HEK293 (cell line): ENCODE measurements around the gene HMCN2.

ENCODE experiments used
- CTCF ChIA-PET: fragments of 350-600 bp; formaldehyde crosslinking; extraction: SDS; loops from one replicate; lab custom pipeline; 2021; ENCODE audit warnings: antibody characterized with exemption; lab: Yijun Ruan, JAX
- POLR2A ChIA-PET: fragments of 300-600 bp; formaldehyde crosslinking; extraction: SDS; loops from one replicate; lab custom pipeline; 2020; ENCODE audit warnings: antibody characterized with exemption, inconsistent platforms; lab: Yijun Ruan, JAX
- H3K27ac ChIP-seq: fragments of 200-500 bp; sonication (Bioruptor generic); 2 replicates; pipeline ENCODE4 v1.5.1; 2014; ENCODE audit warnings: low read depth, low read length, control low read depth, inconsistent platforms; ENCODE audit errors: extremely low read depth
- H3K36me3 ChIP-seq, 2 experiments: fragments of 200-500 bp in 1 of 2; sonication (Bioruptor generic) in 1 of 2; 1 replicate in 1 of 2; 2 replicates in 1 of 2; pipeline ENCODE4 v1.5.1; 2014 to 2017; ENCODE audit warnings: inconsistent platforms in 2 of 2, low read length in 2 of 2; ENCODE audit not compliant: control insufficient read depth in 2 of 2, insufficient read depth in 1 of 2
- H3K4me1 ChIP-seq: fragments of 200-500 bp; sonication (Bioruptor generic); 2 replicates; pipeline ENCODE4 v1.5.1; 2014; ENCODE audit warnings: mild to moderate bottlenecking, low read length, inconsistent platforms; ENCODE audit not compliant: control insufficient read depth, insufficient read depth
- H3K4me3 ChIP-seq: 2 replicates; pipeline ENCODE4 v1.5.1; 2011; ENCODE audit warnings: low read depth, mild to moderate bottlenecking, control low read depth, low read length, moderate library complexity
- H3K9me3 ChIP-seq: fragments of 200-500 bp; sonication (Bioruptor generic); 2 replicates; pipeline ENCODE4 v1.5.1; 2014; ENCODE audit warnings: low read depth, low read length, inconsistent platforms; ENCODE audit not compliant: control insufficient read depth, insufficient read depth
- BCL6B ChIP-seq: fragments of 450-650 bp; formaldehyde crosslinking; IDR thresholded peaks from 2 replicates; pipeline ENCODE4 v1.5.1; 2017; ENCODE audit warnings: missing biosample characterization, missing genetic modification characterization
- GLIS1 ChIP-seq: fragments of 450-650 bp; formaldehyde crosslinking; IDR thresholded peaks from 2 replicates; pipeline ENCODE4 v1.5.1; 2016; ENCODE audit warnings: missing biosample characterization, missing genetic modification characterization
- IKZF3 ChIP-seq: fragments of 450-650 bp; IDR thresholded peaks from 2 replicates; pipeline ENCODE4 v1.5.0; 2018; ENCODE audit warnings: missing biosample characterization, mild to moderate bottlenecking, missing genetic modification characterization, moderate library complexity
- INSM2 ChIP-seq: fragments of 450-650 bp; formaldehyde crosslinking; IDR thresholded peaks from 2 replicates; pipeline ENCODE4 v1.5.1; 2016; ENCODE audit warnings: missing biosample characterization, missing genetic modification characterization
- WT1 ChIP-seq: fragments of 450-650 bp; formaldehyde crosslinking; IDR thresholded peaks from 2 replicates; pipeline ENCODE4 v1.5.1; 2016; ENCODE audit warnings: missing biosample characterization, missing genetic modification characterization
- ZBTB10 ChIP-seq: fragments of 450-650 bp; formaldehyde crosslinking; IDR thresholded peaks from 2 replicates; pipeline ENCODE4 v1.5.1; 2016; ENCODE audit warnings: missing biosample characterization, missing genetic modification characterization
- ZBTB48 ChIP-seq: fragments of 450-650 bp; formaldehyde crosslinking; IDR thresholded peaks from 2 replicates; pipeline ENCODE4 v1.5.1; 2016; ENCODE audit warnings: missing biosample characterization, missing genetic modification characterization
- ZBTB7A ChIP-seq: fragments of 450-650 bp; formaldehyde crosslinking; IDR thresholded peaks from 2 replicates; pipeline ENCODE4 v1.5.1; 2016; ENCODE audit warnings: low read depth, missing biosample characterization, missing genetic modification characterization
- ZFP41 ChIP-seq: fragments of 450-650 bp; formaldehyde crosslinking; IDR thresholded peaks from 2 replicates; pipeline ENCODE4 v1.5.1; 2016; ENCODE audit warnings: missing biosample characterization, missing genetic modification characterization, borderline replicate concordance
- ZNF133 ChIP-seq: fragments of 450-650 bp; formaldehyde crosslinking; IDR thresholded peaks from 2 replicates; pipeline ENCODE4 v1.5.1; 2016; ENCODE audit warnings: missing biosample characterization, missing genetic modification characterization
- ZNF202 ChIP-seq: fragments of 450-650 bp; formaldehyde crosslinking; IDR thresholded peaks from 2 replicates; pipeline ENCODE4 v1.5.1; 2016; ENCODE audit warnings: missing biosample characterization, missing genetic modification characterization, borderline replicate concordance
- ZNF214 ChIP-seq: fragments of 450-650 bp; formaldehyde crosslinking; IDR thresholded peaks from 2 replicates; pipeline ENCODE4 v1.5.1; 2017; ENCODE audit warnings: missing biosample characterization, mild to moderate bottlenecking, missing genetic modification characterization, borderline replicate concordance
- ZNF292 ChIP-seq: fragments of 450-650 bp; formaldehyde crosslinking; IDR thresholded peaks from 2 replicates; pipeline ENCODE4 v1.5.1; 2016; ENCODE audit warnings: low read depth, missing biosample characterization, missing genetic modification characterization, borderline replicate concordance
- ZNF426 ChIP-seq: fragments of 450-650 bp; formaldehyde crosslinking; IDR thresholded peaks from 2 replicates; pipeline ENCODE4 v1.5.1; 2017; ENCODE audit warnings: missing biosample characterization, missing genetic modification characterization, mild to moderate bottlenecking, inconsistent platforms, moderate library complexity
- ZNF473 ChIP-seq: fragments of 450-650 bp; formaldehyde crosslinking; IDR thresholded peaks from 2 replicates; pipeline ENCODE4 v1.5.1; 2017; ENCODE audit warnings: missing biosample characterization, missing genetic modification characterization
- ZNF514 ChIP-seq: fragments of 450-650 bp; formaldehyde crosslinking; IDR thresholded peaks from 2 replicates; pipeline ENCODE4 v1.5.1; 2016; ENCODE audit warnings: missing biosample characterization, missing genetic modification characterization
- ZNF521 ChIP-seq: fragments of 450-650 bp; formaldehyde crosslinking; IDR thresholded peaks from 2 replicates; pipeline ENCODE4 v1.5.1; 2017; ENCODE audit warnings: missing biosample characterization, mild to moderate bottlenecking, missing genetic modification characterization
- ZNF600 ChIP-seq: fragments of 450-650 bp; formaldehyde crosslinking; IDR thresholded peaks from 2 replicates; pipeline ENCODE4 v1.5.1; 2016; ENCODE audit warnings: missing biosample characterization, missing genetic modification characterization
- ZNF660 ChIP-seq: fragments of 450-650 bp; IDR thresholded peaks from 2 replicates; pipeline ENCODE4 v1.5.1; 2018; ENCODE audit warnings: missing biosample characterization, mild to moderate bottlenecking, missing genetic modification characterization
- ZNF747 ChIP-seq: fragments of 450-650 bp; formaldehyde crosslinking; IDR thresholded peaks from 2 replicates; pipeline ENCODE4 v1.5.1; 2016; ENCODE audit warnings: missing biosample characterization, missing genetic modification characterization
- ZSCAN5A ChIP-seq: fragments of 450-650 bp; formaldehyde crosslinking; IDR thresholded peaks from 2 replicates; pipeline ENCODE4 v1.5.1; 2016; ENCODE audit warnings: missing biosample characterization, missing genetic modification characterization
- TF ChIP-seq, protein P1 (sequence below): fragments of 450-650 bp; formaldehyde crosslinking; IDR thresholded peaks from 2 replicates; pipeline ENCODE4 v1.5.1; 2016; ENCODE audit warnings: missing biosample characterization, missing genetic modification characterization
- TF ChIP-seq, protein P2 (sequence below): fragments of 450-650 bp; formaldehyde crosslinking; IDR thresholded peaks from 2 replicates; pipeline ENCODE4 v1.5.1; 2016; ENCODE audit warnings: missing biosample characterization, missing genetic modification characterization
- TF ChIP-seq, protein P3 (sequence below): fragments of 450-650 bp; formaldehyde crosslinking; IDR thresholded peaks from 2 replicates; pipeline ENCODE4 v1.5.1; 2016; ENCODE audit warnings: missing biosample characterization, missing genetic modification characterization

The HMCN2 gene

DNA sequence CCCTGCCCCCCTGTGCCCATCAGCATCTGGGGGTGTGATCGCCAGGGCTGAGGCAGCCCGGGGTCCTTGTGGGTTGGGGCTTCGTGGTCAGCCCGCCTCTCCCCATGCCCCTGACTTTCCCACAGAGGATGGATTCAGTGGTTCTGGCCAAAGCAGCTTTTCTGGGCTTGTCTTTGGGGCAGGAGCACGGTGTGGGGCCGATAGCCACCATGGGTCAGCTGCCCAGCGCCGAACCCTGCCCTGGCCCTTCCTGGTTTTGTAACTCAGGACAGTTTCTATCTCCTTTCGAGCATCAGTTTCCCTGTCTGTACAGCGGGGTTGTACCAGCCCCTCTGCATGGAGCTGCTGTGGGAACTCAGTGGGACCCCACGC lies 77.1 kb downstream of the HMCN2 start:
- Histone ChIP-seq H3K4me1 (no peaks in the 10 kb centered on the region), H3K36me3 (no peaks in the 10 kb centered on the region), H3K9me3 (no peaks in the 10 kb centered on the region), H3K4me3 (no peak overlapping the region), H3K27ac (no peak overlapping the region)
- POLR2A ChIA-PET: no interaction called here
- CTCF ChIA-PET: interaction anchor here (0.6 to 4.3 kb wide), 17 partner anchors 9 to 458 kb away, joined by 3 to 80 read pairs (median 4); no protein-coding TSS in a partner anchor
- TF ChIP-seq ZNF600 (tag by site-specific recombination): no peak
- TF ChIP-seq ZBTB48 (tag by site-specific recombination): no peak
- TF ChIP-seq WT1 (tag by site-specific recombination): no peak
- no peak for TF ChIP-seq ZNF202 (tag by site-specific recombination)
- no peak for TF ChIP-seq ZNF514 (tag by site-specific recombination)
- no peak for TF ChIP-seq GLIS1 (tag by site-specific recombination)
- no peak for TF ChIP-seq ZFP41
- no peak for TF ChIP-seq BCL6B
- TF ChIP-seq INSM2 (tag by site-specific recombination): no peak
- no peak for TF ChIP-seq ZNF521 (tag by site-specific recombination)
- no peak for TF ChIP-seq ZNF660 (tag by site-specific recombination)
- TF ChIP-seq ZSCAN5A (tag by site-specific recombination): no peak
- no peak for TF ChIP-seq ZNF214 (tag by site-specific recombination)
- TF ChIP-seq IKZF3 (tag by site-specific recombination): no peak
- no peak for TF ChIP-seq ZBTB10
- no peak for TF ChIP-seq ZBTB7A
- no peak for TF ChIP-seq ZNF133
- no peak for TF ChIP-seq ZNF292
- TF ChIP-seq ZNF473 (tag by site-specific recombination): no peak

GRCh38 chr9:130343445-130343918 lies 77.9 kb downstream of the HMCN2 start:
- no peaks in the 10 kb centered on the region for H3K36me3 ChIP-seq
- ChIA-PET POLR2A (no interaction called here), CTCF (interaction anchor here (0.6 to 4.3 kb wide), 18 partner anchors 9 to 458 kb away, joined by 3 to 80 read pairs (median 4); no protein-coding TSS in a partner anchor)
- no peaks in the 10 kb centered on the region for H3K9me3 ChIP-seq
- H3K4me1 ChIP-seq: no peaks in the 10 kb centered on the region
- H3K4me3 ChIP-seq: no peak overlapping the region
- no peak overlapping the region for H3K27ac ChIP-seq
- TF ChIP-seq, protein P1, sequence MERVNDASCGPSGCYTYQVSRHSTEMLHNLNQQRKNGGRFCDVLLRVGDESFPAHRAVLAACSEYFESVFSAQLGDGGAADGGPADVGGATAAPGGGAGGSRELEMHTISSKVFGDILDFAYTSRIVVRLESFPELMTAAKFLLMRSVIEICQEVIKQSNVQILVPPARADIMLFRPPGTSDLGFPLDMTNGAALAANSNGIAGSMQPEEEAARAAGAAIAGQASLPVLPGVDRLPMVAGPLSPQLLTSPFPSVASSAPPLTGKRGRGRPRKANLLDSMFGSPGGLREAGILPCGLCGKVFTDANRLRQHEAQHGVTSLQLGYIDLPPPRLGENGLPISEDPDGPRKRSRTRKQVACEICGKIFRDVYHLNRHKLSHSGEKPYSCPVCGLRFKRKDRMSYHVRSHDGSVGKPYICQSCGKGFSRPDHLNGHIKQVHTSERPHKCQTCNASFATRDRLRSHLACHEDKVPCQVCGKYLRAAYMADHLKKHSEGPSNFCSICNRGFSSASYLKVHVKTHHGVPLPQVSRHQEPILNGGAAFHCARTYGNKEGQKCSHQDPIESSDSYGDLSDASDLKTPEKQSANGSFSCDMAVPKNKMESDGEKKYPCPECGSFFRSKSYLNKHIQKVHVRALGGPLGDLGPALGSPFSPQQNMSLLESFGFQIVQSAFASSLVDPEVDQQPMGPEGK (tag by site-specific recombination): peak; percentile 77
- TF ChIP-seq, protein P2, sequence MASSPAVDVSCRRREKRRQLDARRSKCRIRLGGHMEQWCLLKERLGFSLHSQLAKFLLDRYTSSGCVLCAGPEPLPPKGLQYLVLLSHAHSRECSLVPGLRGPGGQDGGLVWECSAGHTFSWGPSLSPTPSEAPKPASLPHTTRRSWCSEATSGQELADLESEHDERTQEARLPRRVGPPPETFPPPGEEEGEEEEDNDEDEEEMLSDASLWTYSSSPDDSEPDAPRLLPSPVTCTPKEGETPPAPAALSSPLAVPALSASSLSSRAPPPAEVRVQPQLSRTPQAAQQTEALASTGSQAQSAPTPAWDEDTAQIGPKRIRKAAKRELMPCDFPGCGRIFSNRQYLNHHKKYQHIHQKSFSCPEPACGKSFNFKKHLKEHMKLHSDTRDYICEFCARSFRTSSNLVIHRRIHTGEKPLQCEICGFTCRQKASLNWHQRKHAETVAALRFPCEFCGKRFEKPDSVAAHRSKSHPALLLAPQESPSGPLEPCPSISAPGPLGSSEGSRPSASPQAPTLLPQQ (tag by site-specific recombination): peak; percentile 95
- TF ChIP-seq ZNF747 (tag by site-specific recombination): no peak
- 0 out of 2 replicates have a peak, but pooled peaks have one; percentile 13 for TF ChIP-seq GLIS1 (tag by site-specific recombination)
- TF ChIP-seq ZNF426 (tag by site-specific recombination): no peak
- TF ChIP-seq, protein P3, sequence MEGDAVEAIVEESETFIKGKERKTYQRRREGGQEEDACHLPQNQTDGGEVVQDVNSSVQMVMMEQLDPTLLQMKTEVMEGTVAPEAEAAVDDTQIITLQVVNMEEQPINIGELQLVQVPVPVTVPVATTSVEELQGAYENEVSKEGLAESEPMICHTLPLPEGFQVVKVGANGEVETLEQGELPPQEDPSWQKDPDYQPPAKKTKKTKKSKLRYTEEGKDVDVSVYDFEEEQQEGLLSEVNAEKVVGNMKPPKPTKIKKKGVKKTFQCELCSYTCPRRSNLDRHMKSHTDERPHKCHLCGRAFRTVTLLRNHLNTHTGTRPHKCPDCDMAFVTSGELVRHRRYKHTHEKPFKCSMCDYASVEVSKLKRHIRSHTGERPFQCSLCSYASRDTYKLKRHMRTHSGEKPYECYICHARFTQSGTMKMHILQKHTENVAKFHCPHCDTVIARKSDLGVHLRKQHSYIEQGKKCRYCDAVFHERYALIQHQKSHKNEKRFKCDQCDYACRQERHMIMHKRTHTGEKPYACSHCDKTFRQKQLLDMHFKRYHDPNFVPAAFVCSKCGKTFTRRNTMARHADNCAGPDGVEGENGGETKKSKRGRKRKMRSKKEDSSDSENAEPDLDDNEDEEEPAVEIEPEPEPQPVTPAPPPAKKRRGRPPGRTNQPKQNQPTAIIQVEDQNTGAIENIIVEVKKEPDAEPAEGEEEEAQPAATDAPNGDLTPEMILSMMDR (tag by site-specific recombination): peak; percentile 75
